Smooth muscle cell (in vitro differentiated cells): ENCODE data around the gene NWD2. TPM values are rescaled to one million over a fixed set of nuclear protein-coding genes. Genes with fewer than 3 reads are reported as not detected.

Experiments
- DNase-seq: peaks from one replicate; lab custom pipeline; 2025; ENCODE audit not compliant: unreplicated experiment; lab: John Stamatoyannopoulos, UW
- H2AFZ ChIP-seq: fragments of 200-600 bp; sonication (generic); 2 replicates; pipeline ENCODE4 v1.6.0; 2016; ENCODE audit warnings: antibody characterized with exemption, low read depth, mild to moderate bottlenecking
- H3F3A ChIP-seq: fragments of 200-600 bp; sonication (generic); 2 replicates; pipeline ENCODE4 v1.6.0; 2017; ENCODE audit warnings: antibody characterized with exemption, low read depth
- H3K27ac ChIP-seq: fragments of 200-600 bp; sonication (generic); 2 replicates; pipeline ENCODE4 v1.5.1; 2016; ENCODE audit warnings: low read depth, mild to moderate bottlenecking
- H3K27me3 ChIP-seq: fragments of 200-600 bp; sonication (generic); 2 replicates; pipeline ENCODE4 v1.6.1; 2016; ENCODE audit warnings: low read depth, mild to moderate bottlenecking
- H3K36me3 ChIP-seq: fragments of 200-600 bp; sonication (generic); 2 replicates; pipeline ENCODE4 v1.5.1; 2016; ENCODE audit warnings: low read depth
- H3K4me1 ChIP-seq: fragments of 200-600 bp; sonication (generic); 2 replicates; pipeline ENCODE4 v1.5.1; 2016; ENCODE audit warnings: low read depth
- H3K4me2 ChIP-seq: fragments of 200-600 bp; sonication (generic); 2 replicates; pipeline ENCODE4 v1.6.0; 2016; ENCODE audit warnings: mild to moderate bottlenecking
- H3K4me3 ChIP-seq: fragments of 200-600 bp; sonication (generic); 2 replicates; pipeline ENCODE4 v1.5.1; 2016; ENCODE audit warnings: mild to moderate bottlenecking
- H3K79me2 ChIP-seq: fragments of 200-600 bp; sonication (generic); 2 replicates; pipeline ENCODE4 v1.6.0; 2016; ENCODE audit warnings: low read depth, mild to moderate bottlenecking
- H3K9ac ChIP-seq: fragments of 200-600 bp; sonication (generic); 2 replicates; pipeline ENCODE4 v1.6.0; 2016; ENCODE audit warnings: low read depth
- H3K9me3 ChIP-seq: fragments of 200-600 bp; sonication (generic); replicated peaks from 2 replicates; pipeline ENCODE4 v1.5.1; 2016; ENCODE audit warnings: low read depth
- H4K20me1 ChIP-seq: fragments of 200-600 bp; sonication (generic); 2 replicates; pipeline ENCODE4 v1.6.0; 2016; ENCODE audit warnings: low read depth
- WGBS: methylation state at CpG from one replicate; pipeline ENCODE4 v1.1.7; 2016; ENCODE audit warnings: low lambda C conversion rate; 5-methylcytosine and 5-hydroxymethylcytosine counted together
- polyA plus RNA-seq: library from polyadenylated mRNA; unstranded; fragments of >200 nt; fragmentation: Nextera tagmentation; extraction: Ambion mirVana; gene quantifications from 2 replicates; pipeline ENCODE4 v1.2.1, GENCODE V29; 2016
- total RNA-seq: library from RNA; depleted of rRNA; stranded (reverse); fragments of >200 nt; gene quantifications from 2 replicates; pipeline ENCODE4 v1.2.3, GENCODE V29; 2014
- TF ChIP-seq, protein P1 (sequence below): fragments of 200-600 bp; sonication (generic); IDR thresholded peaks from 2 replicates; pipeline ENCODE4 v1.5.1; 2017; ENCODE audit warnings: borderline replicate concordance, mild to moderate bottlenecking, antibody characterized with exemption; ENCODE audit not compliant: insufficient read depth, poor library complexity, severe bottlenecking

Gene NWD2
- total and polyA plus RNA-seq, 2 experiments from 2014 or later = not detected

DNA sequence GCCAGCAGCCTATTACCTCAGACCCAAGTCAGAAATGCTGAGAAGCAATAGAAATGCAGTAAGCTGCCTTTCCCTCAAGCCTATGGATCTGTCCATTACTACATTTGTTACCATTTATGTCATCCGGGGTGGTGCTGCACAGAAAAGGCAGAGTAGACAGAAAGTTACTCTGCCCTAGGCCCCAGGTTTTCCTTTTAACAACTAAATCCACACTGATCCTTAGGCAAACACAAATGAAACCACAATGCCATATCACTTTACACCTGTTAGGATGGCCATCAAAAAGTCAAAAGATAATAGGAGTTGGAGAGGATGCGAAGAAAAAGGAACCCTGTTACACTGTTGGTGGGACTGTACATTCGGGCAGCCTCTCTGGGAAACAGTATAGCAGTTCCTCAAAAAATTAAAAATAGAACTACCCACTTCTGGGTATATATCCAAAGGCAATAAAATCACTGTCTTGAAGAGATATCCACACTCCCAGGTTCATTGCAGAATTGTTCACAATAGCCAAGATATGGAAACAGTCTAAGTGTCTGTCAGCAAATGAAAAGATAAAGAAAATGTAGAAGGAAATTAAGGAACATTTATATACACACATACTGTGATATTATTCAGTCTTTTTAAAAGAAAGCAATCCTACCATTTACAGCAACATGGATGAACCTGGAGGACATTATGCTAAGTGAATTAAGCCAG is 186.3 kb downstream of the NWD2 start:
- Histone ChIP-seq H3K27ac (no peak overlapping the region), H3F3A (no peaks in the 10 kb centered on the region), H3K79me2 (no peaks in the 10 kb centered on the region), H2AFZ (no peak overlapping the region), H3K9me3 (no peaks in the 10 kb centered on the region), H4K20me1 (no peaks in the 10 kb centered on the region), H3K4me1 (no peaks in the 10 kb centered on the region), H3K27me3 (no peaks in the 10 kb centered on the region), H3K4me3 (no peak overlapping the region), H3K4me2 (no peak overlapping the region), H3K36me3 (no peaks in the 10 kb centered on the region), H3K9ac (no peak overlapping the region)
- DNase-seq = no peak
- TF ChIP-seq, protein P1, sequence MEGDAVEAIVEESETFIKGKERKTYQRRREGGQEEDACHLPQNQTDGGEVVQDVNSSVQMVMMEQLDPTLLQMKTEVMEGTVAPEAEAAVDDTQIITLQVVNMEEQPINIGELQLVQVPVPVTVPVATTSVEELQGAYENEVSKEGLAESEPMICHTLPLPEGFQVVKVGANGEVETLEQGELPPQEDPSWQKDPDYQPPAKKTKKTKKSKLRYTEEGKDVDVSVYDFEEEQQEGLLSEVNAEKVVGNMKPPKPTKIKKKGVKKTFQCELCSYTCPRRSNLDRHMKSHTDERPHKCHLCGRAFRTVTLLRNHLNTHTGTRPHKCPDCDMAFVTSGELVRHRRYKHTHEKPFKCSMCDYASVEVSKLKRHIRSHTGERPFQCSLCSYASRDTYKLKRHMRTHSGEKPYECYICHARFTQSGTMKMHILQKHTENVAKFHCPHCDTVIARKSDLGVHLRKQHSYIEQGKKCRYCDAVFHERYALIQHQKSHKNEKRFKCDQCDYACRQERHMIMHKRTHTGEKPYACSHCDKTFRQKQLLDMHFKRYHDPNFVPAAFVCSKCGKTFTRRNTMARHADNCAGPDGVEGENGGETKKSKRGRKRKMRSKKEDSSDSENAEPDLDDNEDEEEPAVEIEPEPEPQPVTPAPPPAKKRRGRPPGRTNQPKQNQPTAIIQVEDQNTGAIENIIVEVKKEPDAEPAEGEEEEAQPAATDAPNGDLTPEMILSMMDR = no peak
- 88% methylated on average over 3 of the region's 3 CpGs for WGBS

DNA sequence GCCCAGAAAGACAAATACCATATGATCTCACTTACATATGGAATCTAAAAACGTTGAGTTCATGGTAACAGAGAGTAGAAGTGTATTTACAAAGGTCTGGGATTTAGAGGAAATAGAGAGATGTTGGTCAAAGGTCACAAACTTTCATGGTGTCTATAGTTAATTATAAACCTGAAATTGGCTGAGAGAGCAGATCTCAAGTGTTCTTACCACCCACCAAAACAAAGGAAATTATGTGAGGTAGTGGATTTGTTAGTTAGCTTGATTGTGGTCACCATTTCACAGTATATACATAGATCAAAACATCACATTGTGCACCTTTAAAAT is 186.8 kb downstream of the NWD2 start:
- Histone ChIP-seq H3K27me3 (no peaks in the 10 kb centered on the region), H4K20me1 (no peaks in the 10 kb centered on the region), H3K27ac (no peak overlapping the region), H2AFZ (no peak overlapping the region), H3F3A (no peaks in the 10 kb centered on the region), H3K9me3 (no peaks in the 10 kb centered on the region), H3K4me1 (no peaks in the 10 kb centered on the region), H3K79me2 (no peaks in the 10 kb centered on the region), H3K4me2 (no peak overlapping the region), H3K9ac (no peak overlapping the region), H3K36me3 (no peaks in the 10 kb centered on the region), H3K4me3 (no peak overlapping the region)
- DNase-seq = no peak
- TF ChIP-seq, protein P1 = no peak
- 26% methylated on average over 1 of the region's 1 CpG for WGBS

DNA sequence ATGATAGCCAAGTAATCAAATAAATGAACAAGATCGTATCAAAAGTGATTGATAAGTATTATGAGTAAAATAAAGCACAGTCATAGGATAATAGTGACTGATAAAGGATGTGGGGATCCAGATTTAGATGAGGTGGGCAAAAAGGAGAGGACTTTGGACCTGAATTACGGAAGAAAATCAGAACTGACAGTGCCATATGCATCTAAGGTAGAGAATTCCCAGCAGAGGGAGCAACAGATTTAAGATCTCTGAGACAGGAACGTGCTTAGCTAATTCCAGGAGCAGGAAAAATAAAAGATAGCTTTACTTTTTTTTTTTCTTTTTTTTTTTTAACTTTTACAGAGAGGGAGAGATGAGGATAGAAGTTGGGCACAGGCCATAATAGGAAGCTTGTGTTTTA is 189.9 kb downstream of the NWD2 start:
- WGBS = 65% methylated on average over 3 of the region's 3 CpGs
- H3K9ac ChIP-seq = no peak overlapping the region
- no peaks in the 10 kb centered on the region for H3K79me2 ChIP-seq
- no peak overlapping the region for H3K4me3 ChIP-seq
- no peaks in the 10 kb centered on the region for H3F3A ChIP-seq
- no peak overlapping the region for H2AFZ ChIP-seq
- no peak overlapping the region for H3K4me2 ChIP-seq
- H3K4me1 ChIP-seq = no peaks in the 10 kb centered on the region
- H3K36me3 ChIP-seq = no peaks in the 10 kb centered on the region
- DNase-seq = no peak
- no peaks in the 10 kb centered on the region for H3K27me3 ChIP-seq
- no peak overlapping the region for H3K27ac ChIP-seq
- H4K20me1 ChIP-seq = no peaks in the 10 kb centered on the region
- no peaks in the 10 kb centered on the region for H3K9me3 ChIP-seq
- TF ChIP-seq, protein P1 = peak; percentile 28

DNA sequence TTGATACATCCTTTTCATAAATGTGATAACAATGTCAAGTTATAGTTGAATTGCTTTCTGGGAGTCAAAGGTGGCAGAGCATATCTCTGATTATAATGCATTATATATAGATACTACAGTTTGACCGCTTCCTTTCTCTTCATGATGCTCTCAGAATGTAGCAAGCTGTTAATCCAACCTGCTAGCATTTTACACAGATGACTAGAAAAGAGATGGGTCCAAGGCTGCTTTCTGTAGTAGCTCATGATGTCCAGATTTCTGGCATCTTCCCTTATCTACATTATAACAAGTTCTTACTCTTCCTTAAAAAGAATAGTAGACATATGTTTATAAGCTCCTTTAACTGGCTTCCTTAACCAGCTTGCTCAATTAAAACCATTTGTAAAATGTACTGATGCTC is 192.0 kb downstream of the NWD2 start:
- Histone ChIP-seq H3K27me3 (no peaks in the 10 kb centered on the region), H3F3A (no peaks in the 10 kb centered on the region), H3K4me1 (no peaks in the 10 kb centered on the region), H4K20me1 (no peaks in the 10 kb centered on the region), H3K9me3 (no peaks in the 10 kb centered on the region), H3K27ac (no peak overlapping the region), H2AFZ (no peak overlapping the region), H3K9ac (no peak overlapping the region), H3K4me3 (no peak overlapping the region), H3K79me2 (no peaks in the 10 kb centered on the region), H3K36me3 (no peaks in the 10 kb centered on the region), H3K4me2 (no peak overlapping the region)
- TF ChIP-seq, protein P1 = no peak
- DNase-seq = no peak
- WGBS = 97% methylated on average over 1 of the region's 1 CpG
